ENCODE measurements around the gene ASB6. TPM values are rescaled to one million over a fixed set of nuclear protein-coding genes. Genes with fewer than 3 reads are reported as not detected.
A peak's percentile ranks its signal among the peaks of the same experiment; 100 is the strongest.

Gene ASB6
- total RNA-seq, 1 donor from 2014 or later = 18.1 TPM

DNA sequence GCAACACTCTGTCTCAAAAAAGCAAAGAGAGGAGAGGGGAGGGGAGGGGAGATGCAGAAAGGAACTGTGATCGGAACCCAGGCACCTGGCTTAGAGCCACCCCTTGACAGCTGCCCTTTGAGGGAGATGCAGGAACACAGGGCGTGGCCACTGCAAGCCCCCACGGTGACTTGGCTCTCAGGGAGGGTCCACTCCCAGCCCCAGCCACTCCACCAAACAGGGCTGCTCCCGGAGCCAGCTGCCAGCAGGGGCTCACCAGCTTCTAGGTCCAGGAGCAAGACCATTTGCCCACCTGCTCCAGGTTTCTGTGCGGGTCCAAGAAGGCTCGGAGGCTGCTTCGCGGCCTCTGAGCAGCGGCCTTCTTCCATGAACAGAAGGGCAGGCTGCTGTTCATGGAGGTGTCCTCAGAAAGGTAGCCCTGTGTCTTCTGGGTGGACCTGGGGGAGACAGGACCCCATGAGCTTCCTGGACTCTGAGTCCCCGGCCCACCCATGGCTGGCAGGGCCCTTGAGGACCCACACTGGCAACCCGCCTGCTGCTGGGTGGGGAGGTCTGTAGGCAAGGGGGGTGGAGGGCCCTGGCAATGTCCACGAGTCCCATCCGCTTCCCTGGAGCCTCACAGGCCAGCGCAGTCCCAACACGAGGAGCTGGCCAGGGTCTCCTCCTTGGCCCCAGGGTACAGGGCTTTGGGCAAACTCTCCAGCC lies 29.0 kb downstream of the ASB6 start:
- H3K9me3 Mint-ChIP-seq (ENCODE audit: unreplicated experiment) = no peaks in the 10 kb centered on the region
- no peak overlapping the region for H3K4me3 Mint-ChIP-seq (ENCODE audit: unreplicated experiment)
- DNase-seq (ENCODE audit: extremely low spot score, unreplicated experiment) = no peak
- peak overlapping the region; percentile 65 for H3K27ac Mint-ChIP-seq (ENCODE audit: unreplicated experiment)
- H3K36me3 Mint-ChIP-seq (ENCODE audit: unreplicated experiment) = no peaks in the 10 kb centered on the region
- H3K4me1 Mint-ChIP-seq (ENCODE audit: unreplicated experiment) = peaks cover 43% of the 10 kb centered on the region
- no peaks in the 10 kb centered on the region for H3K27me3 Mint-ChIP-seq (ENCODE audit: unreplicated experiment)
- TF ChIP-seq, protein P1, sequence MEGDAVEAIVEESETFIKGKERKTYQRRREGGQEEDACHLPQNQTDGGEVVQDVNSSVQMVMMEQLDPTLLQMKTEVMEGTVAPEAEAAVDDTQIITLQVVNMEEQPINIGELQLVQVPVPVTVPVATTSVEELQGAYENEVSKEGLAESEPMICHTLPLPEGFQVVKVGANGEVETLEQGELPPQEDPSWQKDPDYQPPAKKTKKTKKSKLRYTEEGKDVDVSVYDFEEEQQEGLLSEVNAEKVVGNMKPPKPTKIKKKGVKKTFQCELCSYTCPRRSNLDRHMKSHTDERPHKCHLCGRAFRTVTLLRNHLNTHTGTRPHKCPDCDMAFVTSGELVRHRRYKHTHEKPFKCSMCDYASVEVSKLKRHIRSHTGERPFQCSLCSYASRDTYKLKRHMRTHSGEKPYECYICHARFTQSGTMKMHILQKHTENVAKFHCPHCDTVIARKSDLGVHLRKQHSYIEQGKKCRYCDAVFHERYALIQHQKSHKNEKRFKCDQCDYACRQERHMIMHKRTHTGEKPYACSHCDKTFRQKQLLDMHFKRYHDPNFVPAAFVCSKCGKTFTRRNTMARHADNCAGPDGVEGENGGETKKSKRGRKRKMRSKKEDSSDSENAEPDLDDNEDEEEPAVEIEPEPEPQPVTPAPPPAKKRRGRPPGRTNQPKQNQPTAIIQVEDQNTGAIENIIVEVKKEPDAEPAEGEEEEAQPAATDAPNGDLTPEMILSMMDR (IDR thresholded peaks at IDR 0.05) = no peak

DNA sequence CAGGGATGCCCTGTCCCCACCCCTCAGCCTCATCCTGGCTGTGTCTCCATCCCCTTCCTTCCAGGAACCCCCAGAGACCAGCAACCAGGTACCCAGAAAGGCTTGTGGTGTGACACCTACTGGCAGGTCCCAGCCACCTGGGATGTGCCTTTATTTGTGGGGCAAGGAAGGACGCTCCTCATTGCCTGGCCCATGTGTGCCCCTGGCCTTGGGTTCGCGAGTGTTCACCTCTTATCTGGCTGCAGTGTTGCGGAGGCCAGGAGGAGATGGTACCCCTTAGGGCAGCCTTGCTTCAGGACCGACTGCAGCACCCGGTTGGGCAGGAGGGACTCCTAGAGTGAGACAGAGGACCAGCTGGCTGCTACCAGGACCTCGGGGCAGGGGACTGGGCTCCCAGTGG lies 29.8 kb downstream of the ASB6 start:
- Mint-ChIP-seq H3K4me3 (ENCODE audit: unreplicated experiment) (no peak overlapping the region), H3K4me1 (ENCODE audit: unreplicated experiment) (peaks cover 46% of the 10 kb centered on the region), H3K9me3 (ENCODE audit: unreplicated experiment) (no peaks in the 10 kb centered on the region), H3K36me3 (ENCODE audit: unreplicated experiment) (no peaks in the 10 kb centered on the region), H3K27ac (ENCODE audit: unreplicated experiment) (no peak overlapping the region), H3K27me3 (ENCODE audit: unreplicated experiment) (no peaks in the 10 kb centered on the region)
- DNase-seq (ENCODE audit: extremely low spot score, unreplicated experiment) = no peak
- TF ChIP-seq, protein P1 (IDR thresholded peaks at IDR 0.05) = no peak

- peak overlapping the region; percentile 92 for H3K27ac Mint-ChIP-seq (ENCODE audit: unreplicated experiment)
- H3K4me3 Mint-ChIP-seq (ENCODE audit: unreplicated experiment) = no peak overlapping the region
- TF ChIP-seq, protein P1 (IDR thresholded peaks at IDR 0.05) = no peak
- no peak for DNase-seq (ENCODE audit: extremely low spot score, unreplicated experiment)
- no peaks in the 10 kb centered on the region for H3K36me3 Mint-ChIP-seq (ENCODE audit: unreplicated experiment)
- H3K27me3 Mint-ChIP-seq (ENCODE audit: unreplicated experiment) = no peaks in the 10 kb centered on the region
- no peaks in the 10 kb centered on the region for H3K9me3 Mint-ChIP-seq (ENCODE audit: unreplicated experiment)
- peaks cover 48% of the 10 kb centered on the region for H3K4me1 Mint-ChIP-seq (ENCODE audit: unreplicated experiment)
Observed at GRCh38 chr9:129611307-129611800, 30.6 kb downstream of the ASB6 start.

- H3K4me1 Mint-ChIP-seq (ENCODE audit: unreplicated experiment) = peaks cover 48% of the 10 kb centered on the region
- no peaks in the 10 kb centered on the region for H3K36me3 Mint-ChIP-seq (ENCODE audit: unreplicated experiment)
- DNase-seq (ENCODE audit: extremely low spot score, unreplicated experiment) = peak; percentile 92
- H3K4me3 Mint-ChIP-seq (ENCODE audit: unreplicated experiment) = peak overlapping the region; percentile 77
- H3K27ac Mint-ChIP-seq (ENCODE audit: unreplicated experiment) = peak overlapping the region; percentile 92
- no peaks in the 10 kb centered on the region for H3K27me3 Mint-ChIP-seq (ENCODE audit: unreplicated experiment)
- no peaks in the 10 kb centered on the region for H3K9me3 Mint-ChIP-seq (ENCODE audit: unreplicated experiment)
- TF ChIP-seq, protein P1 (IDR thresholded peaks at IDR 0.05) = peak; percentile 87
Observed at GRCh38 chr9:129610473-129611306, 31.3 kb downstream of the ASB6 start.

GRCh38 chr9:129610213-129610472 lies 31.8 kb downstream of the ASB6 start:
- no peaks in the 10 kb centered on the region for H3K9me3 Mint-ChIP-seq (ENCODE audit: unreplicated experiment)
- H3K27me3 Mint-ChIP-seq (ENCODE audit: unreplicated experiment) = no peaks in the 10 kb centered on the region
- DNase-seq (ENCODE audit: extremely low spot score, unreplicated experiment) = no peak
- H3K4me1 Mint-ChIP-seq (ENCODE audit: unreplicated experiment) = peaks cover 48% of the 10 kb centered on the region
- no peak overlapping the region for H3K4me3 Mint-ChIP-seq (ENCODE audit: unreplicated experiment)
- no peak overlapping the region for H3K27ac Mint-ChIP-seq (ENCODE audit: unreplicated experiment)
- TF ChIP-seq, protein P1 (IDR thresholded peaks at IDR 0.05) = no peak
- H3K36me3 Mint-ChIP-seq (ENCODE audit: unreplicated experiment) = no peaks in the 10 kb centered on the region
